Astrocyte of the cerebellum (primary cell): ENCODE data around the gene ATP1A1.

Source experiments
- DNase-seq: peaks from one replicate; pipeline ENCODE4 v3.0.0-alpha.2; 2011; ENCODE audit warnings: low read depth
- H3K4me3 ChIP-seq: 2 replicates; pipeline ENCODE4 v1.5.1; 2011; ENCODE audit warnings: mild to moderate bottlenecking, low read depth, low read length, moderate library complexity
- in situ Hi-C: cut with HindIII; loops from 2 replicates; pipeline ENCODE4 v1.10.0; 2017; ENCODE audit warnings: low sequenced_read_pairs
- TF ChIP-seq, protein P1 (sequence below): IDR thresholded peaks from 2 replicates; pipeline ENCODE4 v1.5.1; 2012; ENCODE audit warnings: low read length, low read depth, moderate library complexity, mild to moderate bottlenecking; ENCODE audit errors: missing control alignments

ATP1A1 gene

DNA sequence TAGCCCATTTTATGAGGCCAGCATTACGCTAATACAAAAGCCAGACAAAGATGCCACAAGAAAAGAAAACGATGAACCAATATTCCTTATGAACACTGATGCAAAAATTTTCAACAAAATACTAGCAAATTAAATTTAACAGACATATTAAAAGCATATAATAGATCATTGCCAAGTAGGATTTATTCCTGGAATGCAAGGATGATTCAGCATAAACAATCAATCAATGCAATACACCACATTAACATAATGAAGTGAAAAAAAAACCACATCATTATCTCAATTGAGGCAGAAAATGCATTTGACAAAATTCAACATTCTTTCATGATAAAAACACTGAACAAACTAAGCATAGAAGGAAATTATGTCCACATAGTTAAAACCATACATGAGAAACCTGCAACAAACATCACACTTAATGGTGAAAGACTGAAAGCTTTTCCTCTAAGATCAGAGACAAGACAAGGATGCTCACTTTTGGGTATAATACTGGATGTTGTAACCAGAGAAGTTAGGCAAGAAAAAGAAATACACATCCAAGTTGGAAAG lies 22.9 kb upstream of the ATP1A1 start:
- H3K4me3 ChIP-seq, result no peak overlapping the region
- TF ChIP-seq, protein P1, sequence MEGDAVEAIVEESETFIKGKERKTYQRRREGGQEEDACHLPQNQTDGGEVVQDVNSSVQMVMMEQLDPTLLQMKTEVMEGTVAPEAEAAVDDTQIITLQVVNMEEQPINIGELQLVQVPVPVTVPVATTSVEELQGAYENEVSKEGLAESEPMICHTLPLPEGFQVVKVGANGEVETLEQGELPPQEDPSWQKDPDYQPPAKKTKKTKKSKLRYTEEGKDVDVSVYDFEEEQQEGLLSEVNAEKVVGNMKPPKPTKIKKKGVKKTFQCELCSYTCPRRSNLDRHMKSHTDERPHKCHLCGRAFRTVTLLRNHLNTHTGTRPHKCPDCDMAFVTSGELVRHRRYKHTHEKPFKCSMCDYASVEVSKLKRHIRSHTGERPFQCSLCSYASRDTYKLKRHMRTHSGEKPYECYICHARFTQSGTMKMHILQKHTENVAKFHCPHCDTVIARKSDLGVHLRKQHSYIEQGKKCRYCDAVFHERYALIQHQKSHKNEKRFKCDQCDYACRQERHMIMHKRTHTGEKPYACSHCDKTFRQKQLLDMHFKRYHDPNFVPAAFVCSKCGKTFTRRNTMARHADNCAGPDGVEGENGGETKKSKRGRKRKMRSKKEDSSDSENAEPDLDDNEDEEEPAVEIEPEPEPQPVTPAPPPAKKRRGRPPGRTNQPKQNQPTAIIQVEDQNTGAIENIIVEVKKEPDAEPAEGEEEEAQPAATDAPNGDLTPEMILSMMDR, result no peak
- in situ Hi-C loops, result no loop called here
- DNase-seq, result no peak

DNA sequence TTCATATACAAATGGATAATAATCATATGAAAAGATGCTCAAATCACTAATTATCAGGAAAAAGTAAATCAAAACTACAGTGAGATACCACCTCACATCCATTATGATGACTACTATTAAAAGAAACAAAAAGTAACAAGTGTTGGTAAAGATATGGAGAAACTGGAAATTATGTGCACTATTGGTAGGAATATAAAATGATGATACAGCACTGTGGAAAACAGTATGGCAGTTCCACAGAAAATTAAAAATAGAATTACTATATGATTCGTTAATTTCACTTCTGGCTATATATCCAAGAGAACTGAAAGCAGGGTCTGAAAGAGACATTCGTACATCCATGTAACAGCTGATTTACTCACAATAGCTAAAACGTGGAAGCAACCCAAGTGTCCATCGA lies 21.1 kb upstream of the ATP1A1 start:
- H3K4me3 ChIP-seq, result no peak overlapping the region
- in situ Hi-C loops, result no loop called here
- no peak for DNase-seq
- TF ChIP-seq, protein P1, result no peak

DNA sequence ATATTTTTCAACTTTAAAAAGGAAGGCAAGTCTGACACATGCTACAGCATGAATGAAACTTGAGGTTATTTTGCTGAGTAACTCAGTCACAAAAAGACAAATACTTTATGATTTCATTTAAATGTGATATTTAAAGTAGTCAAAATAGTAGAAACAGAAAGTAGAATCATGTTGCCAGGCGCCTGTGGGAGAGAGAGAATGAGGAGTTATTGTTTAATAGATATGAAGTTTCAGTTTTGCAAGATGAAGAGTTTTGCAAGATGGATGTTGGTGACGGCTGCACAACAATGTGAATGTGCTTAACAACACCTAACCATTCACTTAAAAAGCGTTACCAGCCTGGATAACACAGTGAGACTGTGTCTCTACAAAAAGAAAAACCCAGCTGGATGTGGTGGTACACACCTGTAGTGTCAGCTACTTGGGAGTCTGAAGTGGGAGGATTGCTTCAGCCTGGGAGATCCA lies 20.7 kb upstream of the ATP1A1 start:
- DNase-seq, result no peak
- TF ChIP-seq, protein P1, result no peak
- in situ Hi-C loops, result no loop called here
- H3K4me3 ChIP-seq, result no peak overlapping the region

DNA sequence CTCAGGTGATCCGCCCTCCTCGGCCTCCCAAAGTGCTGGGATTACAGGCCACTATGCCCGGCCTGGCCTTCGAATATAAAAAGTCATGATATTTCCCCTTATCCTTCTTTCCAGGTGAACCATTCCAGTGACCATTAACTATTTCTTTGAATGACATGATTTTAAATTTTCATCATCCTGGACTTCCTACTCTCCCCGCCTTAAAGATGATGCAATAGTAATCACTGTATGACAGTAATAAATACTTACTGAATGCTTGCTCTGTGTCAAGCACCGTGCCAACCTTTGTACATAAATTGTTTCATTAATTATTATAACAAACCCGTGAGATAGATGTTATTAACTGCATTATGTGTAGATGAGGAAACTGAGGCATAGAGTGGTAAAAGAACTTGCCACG lies 19.9 kb upstream of the ATP1A1 start:
- H3K4me3 ChIP-seq, result no peak overlapping the region
- TF ChIP-seq, protein P1, result no peak
- DNase-seq, result no peak
- in situ Hi-C loops, result no loop called here

DNA sequence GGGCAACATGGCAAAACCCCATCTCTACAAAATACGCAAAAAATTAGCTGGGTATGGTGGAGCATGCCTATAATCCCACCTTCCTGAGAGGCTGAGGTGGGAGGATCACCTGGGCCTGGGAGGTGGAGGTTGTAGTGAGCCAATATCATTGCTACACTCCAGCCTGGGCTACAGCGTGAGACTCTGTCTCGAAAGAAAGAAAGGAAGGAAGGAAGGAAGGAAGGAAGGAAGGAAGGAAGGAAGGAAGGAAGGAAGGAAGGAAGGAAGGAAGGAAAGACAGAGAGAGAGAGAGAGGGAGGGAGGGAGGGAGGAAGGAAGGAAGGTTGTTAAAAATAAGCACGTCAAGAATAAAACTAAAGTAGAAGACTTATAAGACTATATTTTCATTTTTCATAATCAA lies 17.0 kb upstream of the ATP1A1 start:
- TF ChIP-seq, protein P1, result no peak
- DNase-seq, result no peak
- H3K4me3 ChIP-seq, result no peak overlapping the region
- in situ Hi-C loops, result no loop called here

DNA sequence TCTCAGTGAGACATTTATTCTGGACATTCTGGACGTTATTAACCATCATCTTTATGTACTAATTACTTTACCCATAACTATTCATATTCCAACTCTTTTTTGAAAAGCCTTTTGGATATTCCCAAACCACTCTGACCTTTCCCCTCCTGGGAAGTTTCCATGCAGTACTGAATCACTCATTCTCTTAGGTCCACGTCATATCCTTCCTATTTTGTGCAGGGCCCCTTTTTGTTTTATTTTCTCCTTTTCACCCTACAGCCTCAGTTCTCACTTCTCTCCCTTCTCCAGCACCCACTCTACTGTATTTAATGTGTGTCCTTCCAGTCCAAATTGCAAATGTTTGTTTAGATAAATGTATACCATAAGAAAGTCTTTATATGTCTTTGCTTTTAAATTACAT lies 16.4 kb upstream of the ATP1A1 start:
- TF ChIP-seq, protein P1, result no peak
- in situ Hi-C loops, result no loop called here
- H3K4me3 ChIP-seq, result no peak overlapping the region
- no peak for DNase-seq
